SIG-M5 treated with dmso at 0.1 percent for 504 hours (cell line): ENCODE data around the gene UBE2Q2.

Experiments used
- DNase-seq: peaks from one replicate; lab custom pipeline; 2025; ENCODE audit not compliant: unreplicated experiment; lab: John Stamatoyannopoulos, UW

UBE2Q2 gene

DNA sequence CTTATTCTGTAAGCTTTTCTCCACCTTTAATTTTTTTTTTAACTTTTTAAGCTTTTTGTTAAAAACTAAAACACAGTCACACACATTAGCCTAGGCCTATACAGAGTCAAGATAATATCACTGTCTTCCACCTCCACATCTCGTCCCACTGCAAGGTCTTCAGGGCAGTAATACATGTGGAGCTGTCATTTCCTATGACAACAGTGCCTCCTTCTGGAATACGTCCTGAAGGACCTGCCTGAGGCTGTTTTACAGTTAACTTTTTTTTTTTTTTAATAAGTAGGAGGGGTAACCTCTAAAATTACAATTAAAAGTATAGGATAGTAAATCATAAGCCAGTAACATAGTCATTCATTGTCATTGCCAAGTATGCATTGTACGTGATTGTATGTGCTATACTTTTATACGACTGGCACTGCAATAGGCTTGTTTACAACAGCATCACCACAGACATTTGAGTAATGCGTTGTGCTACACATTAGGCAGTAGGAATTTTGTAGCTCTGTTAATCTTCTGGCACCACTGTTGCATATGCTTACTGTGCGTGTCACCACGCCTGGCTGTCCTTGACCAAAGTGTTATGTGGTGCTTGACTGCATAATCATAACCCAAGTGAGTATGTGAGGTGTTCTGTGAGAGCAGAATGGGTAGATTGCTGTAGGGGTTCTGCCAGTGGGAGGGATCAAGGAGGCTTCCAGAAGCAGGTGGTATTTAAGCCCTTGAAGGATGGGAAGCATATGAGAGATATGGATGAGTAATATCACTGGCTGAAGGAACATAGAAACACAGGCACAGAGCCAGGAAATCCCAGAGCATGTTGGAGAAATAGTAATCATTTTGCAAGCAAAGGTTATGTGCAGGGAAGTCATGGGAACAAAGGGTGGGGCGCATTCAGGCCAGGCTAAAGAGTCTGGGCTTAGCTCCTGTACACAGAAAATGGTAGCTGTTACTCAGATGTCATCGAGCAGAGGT lies 78.8 kb downstream of the UBE2Q2 start:
- DNase-seq: peak; percentile 29

DNA sequence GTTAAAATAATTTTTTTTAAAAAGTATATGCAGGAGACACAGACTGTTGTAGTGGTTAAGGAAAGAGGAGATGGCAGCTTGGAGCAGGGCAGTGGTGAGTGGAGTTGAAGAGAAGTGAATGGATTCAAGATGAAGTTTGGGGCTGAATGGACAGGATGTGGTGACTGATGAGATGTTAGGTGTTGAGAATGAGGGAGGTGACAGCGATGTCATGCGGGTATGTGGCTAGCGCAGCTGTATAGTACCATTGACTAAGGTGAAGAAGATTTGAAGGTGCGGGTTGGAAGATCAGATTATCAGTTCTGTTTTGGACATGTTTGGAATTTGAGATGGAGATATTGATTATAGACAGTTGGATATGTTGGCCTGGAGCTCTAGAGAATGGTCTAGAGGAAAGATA lies 80.5 kb downstream of the UBE2Q2 start:
- DNase-seq: no peak

DNA sequence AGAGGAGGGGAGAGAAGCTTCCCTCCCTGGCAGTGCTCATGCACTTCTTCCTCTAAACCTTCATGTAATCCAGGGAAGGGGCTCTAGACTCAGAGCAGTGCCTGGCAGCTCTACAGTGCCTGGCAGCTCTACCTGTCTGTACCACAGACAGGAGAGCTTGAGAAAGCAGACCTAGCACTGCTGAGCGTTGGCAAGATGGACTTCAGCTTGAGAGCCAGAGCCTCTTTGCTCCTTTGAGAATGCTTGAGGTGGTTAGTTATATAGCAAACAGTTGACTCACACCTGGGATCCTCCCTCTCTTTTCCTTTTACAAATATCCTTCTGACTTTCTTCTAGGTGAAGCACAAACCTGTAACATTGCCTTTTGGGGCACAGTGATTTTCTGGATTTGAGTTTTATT lies 81.3 kb downstream of the UBE2Q2 start:
- DNase-seq: no peak

DNA sequence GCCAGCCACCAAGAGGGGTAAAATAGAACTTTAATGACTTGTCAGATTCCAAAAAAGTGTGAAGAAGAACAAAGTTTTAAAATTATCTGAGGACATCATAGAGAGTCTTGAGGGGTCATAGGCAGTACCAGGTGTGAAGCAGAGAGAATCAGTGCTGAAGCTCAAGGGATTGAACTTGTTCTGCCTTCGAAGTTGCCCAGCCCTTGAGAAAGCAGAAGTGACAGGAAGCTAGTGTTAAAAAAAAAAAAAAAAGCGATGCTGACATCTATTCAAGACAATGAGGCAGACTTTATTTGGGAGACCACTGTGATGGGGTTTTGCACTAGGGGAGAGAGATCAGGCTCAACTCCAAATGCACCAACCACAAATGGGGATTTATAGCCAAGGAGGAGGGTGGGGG lies 82.2 kb downstream of the UBE2Q2 start:
- DNase-seq: peak; percentile 4

DNA sequence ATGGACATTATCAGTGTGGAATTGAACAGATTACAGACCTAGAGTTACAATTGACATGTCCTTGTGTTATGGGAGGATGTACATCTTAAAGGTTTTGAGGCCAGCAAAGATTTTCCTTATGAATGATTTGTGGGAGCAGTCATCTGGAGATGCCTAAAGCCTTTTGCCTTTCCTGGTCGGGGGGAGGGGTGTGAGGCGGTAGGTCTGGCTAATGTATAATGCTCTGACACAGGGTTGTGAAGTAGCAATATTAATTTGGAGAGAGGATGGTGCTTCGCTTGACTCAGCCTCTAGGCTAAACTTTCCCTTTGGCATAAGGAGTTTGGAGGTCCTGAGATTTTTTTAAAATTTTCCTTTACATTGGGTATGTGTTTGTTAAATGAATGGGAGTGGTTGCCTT lies 83.7 kb downstream of the UBE2Q2 start:
- DNase-seq: no peak

DNA sequence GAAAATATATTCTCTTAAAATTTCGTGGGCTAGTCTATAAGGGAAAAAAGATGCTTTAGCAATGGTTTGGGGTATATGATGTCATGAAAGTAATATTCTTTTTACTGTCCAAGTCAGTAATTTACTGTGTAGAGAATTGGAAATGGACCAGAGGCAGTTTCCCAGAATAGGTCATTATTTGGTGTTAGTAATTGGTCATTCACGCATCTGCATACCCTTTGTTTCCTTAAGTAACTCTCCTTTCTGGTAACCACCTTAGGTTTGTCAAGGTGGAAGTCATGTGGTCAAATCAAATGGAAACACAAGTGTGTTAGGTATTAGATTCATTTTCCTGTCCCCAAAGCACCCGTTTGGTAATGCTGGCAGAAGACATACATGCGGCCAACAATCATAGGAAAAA lies 84.4 kb downstream of the UBE2Q2 start:
- no peak for DNase-seq

DNA sequence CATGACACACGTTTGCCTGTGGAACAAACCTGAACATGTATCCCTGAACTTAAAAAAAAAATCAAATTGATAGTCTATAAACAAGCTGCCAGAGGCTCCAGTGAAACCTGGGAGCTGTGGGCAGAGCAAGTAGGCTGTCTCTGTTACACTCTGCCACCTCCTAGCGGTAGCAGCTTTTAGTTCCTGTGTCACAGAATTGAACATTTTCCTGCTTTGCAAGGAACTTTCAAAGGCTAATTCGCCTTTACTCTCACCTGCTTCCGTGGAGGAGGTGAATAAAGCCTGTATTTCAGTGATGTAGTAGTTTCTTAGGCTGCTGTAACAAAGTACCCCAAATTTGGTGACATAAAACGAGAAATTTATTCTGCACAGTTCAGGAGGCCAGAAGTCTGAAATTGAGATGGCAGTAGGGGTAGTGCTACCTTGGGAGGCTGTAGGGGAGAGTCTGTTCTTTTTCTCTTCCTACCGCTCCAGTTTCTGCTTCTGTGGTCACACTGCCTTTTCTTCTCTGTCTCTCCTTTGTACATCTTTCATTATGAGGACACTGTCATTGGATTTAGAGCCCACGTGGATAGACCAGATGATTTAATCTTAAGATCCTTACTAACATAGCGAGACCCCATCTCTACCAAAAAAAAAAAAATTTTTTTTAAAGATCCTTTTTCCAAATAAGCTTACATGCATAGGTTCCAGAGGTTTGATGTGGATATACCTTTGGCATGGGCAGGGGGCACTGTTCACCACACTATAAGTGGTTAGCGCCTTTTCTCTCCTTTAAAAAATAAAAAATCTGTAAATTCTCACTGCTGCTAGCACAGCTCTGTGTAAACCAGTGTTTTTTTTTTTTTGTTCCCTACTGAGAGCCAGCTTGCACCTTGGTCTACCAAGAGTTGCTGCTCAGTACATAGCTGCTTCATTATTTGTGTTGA lies 85.7 kb downstream of the UBE2Q2 start:
- peak; percentile 37 for DNase-seq

DNA sequence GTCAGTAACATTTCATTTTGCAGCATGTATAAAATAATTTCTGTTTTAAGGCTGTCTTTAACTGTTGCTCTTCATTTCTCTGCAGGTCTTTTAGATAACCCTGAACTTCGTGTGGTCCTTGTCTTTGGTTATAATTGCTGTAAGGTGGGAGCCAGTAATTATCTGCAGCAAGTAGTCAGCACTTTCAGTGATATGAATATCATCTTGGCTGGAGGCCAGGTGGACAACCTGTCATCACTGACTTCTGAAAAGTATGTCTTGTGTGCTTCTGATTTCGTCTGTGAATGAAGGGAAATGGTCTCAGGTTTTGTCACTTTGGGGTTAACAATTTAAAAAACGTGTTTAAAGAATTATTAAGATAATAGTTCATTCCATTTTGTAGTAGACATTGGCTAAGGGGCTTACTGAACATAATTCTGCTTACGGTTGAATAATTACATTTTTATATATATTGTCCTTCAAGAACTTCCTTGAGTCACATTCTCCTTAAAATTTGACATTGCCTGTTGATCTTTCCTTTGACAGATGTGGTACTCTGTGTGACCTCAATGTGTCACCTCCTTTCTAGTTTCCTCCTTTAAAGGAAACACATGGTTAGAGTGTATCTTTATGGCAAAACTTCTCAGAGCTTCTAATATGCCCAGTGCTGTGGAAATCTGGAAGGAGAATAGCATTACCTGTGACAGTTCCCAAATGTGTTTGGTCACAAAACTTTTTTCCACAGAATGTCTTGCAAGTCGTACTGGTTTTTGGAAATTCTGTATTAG lies 86.7 kb downstream of the UBE2Q2 start:
- DNase-seq: no peak

DNA sequence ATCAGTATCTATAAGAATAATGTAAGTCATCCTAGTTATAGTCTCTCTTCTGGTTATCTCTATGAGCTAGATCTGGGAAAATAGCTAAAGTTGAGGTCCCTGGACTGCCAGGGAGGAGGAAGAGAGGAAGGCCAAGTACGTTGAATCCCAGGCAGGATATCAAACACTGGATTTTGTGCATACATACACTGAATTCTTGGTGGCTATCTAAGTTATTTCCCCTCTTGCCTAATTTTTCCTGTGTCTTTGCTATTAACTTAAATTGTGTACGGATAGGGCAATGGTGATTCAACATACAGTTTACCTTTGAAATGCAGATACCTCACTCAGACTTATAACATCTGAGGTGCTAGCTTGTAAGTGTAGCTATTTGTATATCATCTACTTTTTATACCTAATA lies 87.6 kb downstream of the UBE2Q2 start:
- DNase-seq: no peak

DNA sequence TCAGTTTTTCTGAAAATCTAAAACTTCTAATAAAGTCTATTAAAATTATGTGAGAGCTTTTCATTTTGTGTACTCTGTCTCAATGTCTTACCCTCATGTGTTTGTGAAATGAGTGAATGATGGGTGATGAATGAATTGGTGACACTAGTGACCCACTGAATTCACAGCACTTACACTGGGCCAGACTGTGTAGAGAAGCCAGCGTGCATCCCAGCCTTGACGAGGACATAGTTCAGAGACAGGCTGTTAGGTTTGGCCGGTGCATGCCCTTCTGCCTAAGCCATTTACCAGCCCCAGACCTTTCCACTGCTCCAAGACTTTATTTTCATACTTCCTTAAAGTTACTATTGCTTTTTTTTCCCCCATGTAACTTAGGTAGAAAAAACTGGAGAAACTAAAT lies 99.2 kb downstream of the UBE2Q2 start:
- no peak for DNase-seq

DNA sequence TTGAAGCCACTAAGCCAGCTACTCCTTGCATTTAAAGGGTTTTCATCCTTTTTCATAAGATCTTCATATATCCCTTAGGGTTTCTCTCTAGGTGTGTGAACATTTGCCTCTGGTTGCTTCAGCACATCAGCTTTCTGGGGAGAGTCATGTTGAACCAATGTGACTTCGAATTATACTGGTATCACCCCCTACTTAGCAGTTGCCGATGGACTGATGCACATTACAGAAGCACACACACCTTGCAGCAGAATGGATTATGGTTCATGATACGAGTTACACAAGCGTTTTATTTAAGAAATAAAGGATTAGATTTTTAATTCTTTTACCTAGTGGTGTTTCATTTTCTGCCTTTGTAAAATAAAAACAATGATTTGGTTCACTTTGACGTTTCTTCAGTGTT lies 100.0 kb downstream of the UBE2Q2 start:
- no peak for DNase-seq

DNA sequence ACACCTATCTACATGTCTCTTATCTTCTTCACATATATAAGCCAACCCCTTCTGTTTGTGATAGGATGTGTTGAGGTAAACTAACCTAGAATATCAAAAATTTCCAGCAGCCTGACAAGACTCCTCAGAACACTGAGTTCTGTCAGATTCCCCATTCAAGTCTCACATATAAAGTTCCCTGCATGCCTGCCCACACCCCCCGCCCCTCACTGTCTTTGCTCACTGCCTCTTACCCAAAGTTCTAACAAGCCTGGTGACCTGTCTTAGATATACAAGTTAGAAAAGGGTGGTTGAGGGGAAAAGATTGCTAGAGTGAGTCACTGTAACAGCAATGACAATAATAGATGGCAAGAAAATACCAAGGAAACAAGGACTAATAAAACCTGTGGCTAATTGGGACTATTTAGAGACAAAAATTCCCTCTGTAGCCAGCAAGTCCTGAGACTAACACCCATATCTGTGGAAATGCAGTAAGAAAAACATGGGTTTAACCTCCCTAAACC lies 100.5 kb downstream of the UBE2Q2 start:
- DNase-seq: no peak

DNA sequence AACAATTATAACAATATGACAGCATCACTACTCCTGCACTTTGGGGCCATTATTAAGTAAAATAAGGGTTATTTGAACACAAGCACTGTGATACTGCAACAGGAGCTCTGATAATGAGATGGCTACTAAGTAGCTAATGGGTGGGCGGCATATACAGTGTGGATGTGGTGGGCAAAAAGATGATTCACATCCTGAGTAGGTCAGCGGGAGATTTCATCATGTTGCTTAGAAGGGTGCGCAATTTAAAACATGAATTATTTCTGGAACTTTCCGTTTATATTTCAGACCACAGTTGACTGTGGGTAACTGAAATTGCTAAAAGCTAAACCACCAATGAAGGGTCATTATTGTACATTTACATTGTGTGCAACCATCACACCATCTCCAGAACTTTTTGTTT lies 102.7 kb downstream of the UBE2Q2 start:
- peak; percentile 83 for DNase-seq

DNA sequence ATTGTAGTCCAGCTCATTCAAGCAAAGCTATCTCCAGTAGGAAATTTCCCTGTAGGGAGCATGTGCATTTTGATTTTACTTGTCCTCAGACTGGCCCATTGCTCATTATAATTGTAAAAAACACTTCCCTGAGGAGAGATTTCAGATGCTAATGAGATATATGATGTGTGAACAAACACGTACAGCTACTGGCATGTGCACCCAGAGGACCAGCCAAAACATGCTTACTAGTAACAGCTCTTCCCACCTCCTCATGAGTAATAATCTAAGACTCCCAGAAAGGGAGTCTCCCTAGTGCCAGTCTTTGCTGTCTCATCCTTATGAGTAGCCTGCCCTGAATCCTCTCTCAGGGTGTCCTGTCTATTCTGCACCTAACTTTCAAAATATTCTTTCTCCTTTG lies 103.8 kb downstream of the UBE2Q2 start:
- no peak for DNase-seq

DNA sequence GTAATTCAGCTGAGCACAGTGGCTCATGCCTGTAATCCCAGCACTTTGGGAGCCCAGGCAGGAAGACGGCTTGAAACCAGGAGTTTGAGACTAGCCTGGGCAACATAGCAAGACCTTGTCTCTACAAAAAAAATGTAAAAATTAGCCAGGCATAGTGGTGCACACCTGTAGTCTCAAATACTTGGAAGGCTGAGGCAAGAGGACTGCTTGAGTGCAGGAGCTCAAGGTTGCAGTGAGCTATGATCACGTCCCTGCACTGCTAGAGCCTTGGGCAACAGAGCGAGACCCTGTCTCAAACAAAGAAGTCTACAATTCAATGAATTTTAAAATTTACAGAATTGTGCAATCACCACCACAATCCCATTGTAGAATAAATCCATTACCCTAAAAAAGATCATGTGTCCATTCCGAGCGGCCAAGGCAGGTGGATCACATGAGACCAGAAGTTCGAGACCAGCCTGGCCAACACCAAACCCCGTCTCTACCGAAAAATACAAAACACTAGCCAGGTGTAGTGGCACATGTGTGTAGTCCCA lies 105.6 kb downstream of the UBE2Q2 start:
- DNase-seq: no peak
